OCI-LY3 (cell line): ENCODE results near the gene VEGFC.
A peak's percentile ranks its signal among the peaks of the same experiment; 100 is the strongest.

ENCODE experiments used
- H2AFZ ChIP-seq: fragments of 200-600, 300-600 bp; shearing (Covaris generic); 2 replicates; pipeline ENCODE4 v1.6.0; 2014; ENCODE audit warnings: antibody characterized with exemption, low read depth, low read length
- H3K27ac ChIP-seq: fragments of 200-600, 300-600 bp; sonication (generic); 2 replicates; pipeline ENCODE4 v1.5.1; 2014; ENCODE audit warnings: mild to moderate bottlenecking, low read length, moderate library complexity, mixed read lengths
- H3K27me3 ChIP-seq: fragments of 200-600, 300-600 bp; sonication (generic); 2 replicates; pipeline ENCODE4 v1.6.1; 2014; ENCODE audit warnings: low read depth, low read length, mixed read lengths
- H3K36me3 ChIP-seq: fragments of 200-600, 300-600 bp; sonication (generic); replicated peaks from 2 replicates; pipeline ENCODE3; 2014; ENCODE audit warnings: low read depth, low read length, mixed read lengths
- H3K4me1 ChIP-seq: fragments of 300-600, 200-600 bp; sonication (generic); 2 replicates; pipeline ENCODE4 v1.6.1; 2014; ENCODE audit warnings: low read length, mixed read lengths
- H3K4me2 ChIP-seq: fragments of 200-600, 300-600 bp; sonication (generic); 2 replicates; pipeline ENCODE4 v1.6.1; 2014; ENCODE audit warnings: low read length, mixed read lengths
- H3K4me3 ChIP-seq: fragments of 300-600, 200-600 bp; sonication (generic); 2 replicates; pipeline ENCODE4 v1.5.1; 2014; ENCODE audit warnings: antibody characterized with exemption, mild to moderate bottlenecking, low read length, moderate library complexity
- H3K79me2 ChIP-seq: fragments of 300-600, 200-600 bp; shearing (Covaris generic); 2 replicates; pipeline ENCODE4 v1.6.1; 2014; ENCODE audit warnings: mild to moderate bottlenecking, low read length, mixed read lengths
- H3K9ac ChIP-seq: fragments of 300-600, 200-600 bp; shearing (Covaris generic); 2 replicates; pipeline ENCODE4 v1.6.0; 2014; ENCODE audit warnings: mild to moderate bottlenecking, low read length, moderate library complexity
- H3K9me3 ChIP-seq: fragments of 200-600, 300-600 bp; shearing (Covaris generic); 2 replicates; pipeline ENCODE4 v1.6.1; 2014; ENCODE audit warnings: low read length, mixed read lengths; ENCODE audit not compliant: insufficient read depth
- H4K20me1 ChIP-seq: fragments of 200-600, 300-600 bp; sonication (generic); 2 replicates; pipeline ENCODE4 v1.6.1; 2016; ENCODE audit warnings: low read length, mixed read lengths; ENCODE audit not compliant: insufficient read depth
- CTCF ChIP-seq: fragments of 200-600, 300-600 bp; sonication (generic); IDR thresholded peaks from 2 replicates; pipeline ENCODE4 v1.5.1; 2014; ENCODE audit warnings: antibody characterized with exemption, low read length, low read depth
- EZH2phosphoT487 ChIP-seq: fragments of 200-600 bp; shearing (Covaris generic); IDR thresholded peaks from 2 replicates; pipeline ENCODE4 v1.6.1; 2018; ENCODE audit warnings: antibody characterized with exemption, mixed run types, low read depth

VEGFC gene

GRCh38 chr4:176817204-176817603 lies 24.5 kb upstream of the VEGFC start:
- Histone ChIP-seq H3K27ac (no peak overlapping the region), H2AFZ (peak overlapping the region; percentile 22), H3K9ac (no peak overlapping the region), H3K4me1 (peaks cover 8% of the 10 kb centered on the region), H3K9me3 (no peaks in the 10 kb centered on the region), H3K27me3 (no peaks in the 10 kb centered on the region), H3K4me3 (no peak overlapping the region), H4K20me1 (no peaks in the 10 kb centered on the region), H3K36me3 (no peaks in the 10 kb centered on the region), H3K79me2 (no peaks in the 10 kb centered on the region), H3K4me2 (0 out of 2 replicates have a peak overlapping the region, but pooled peaks have one; percentile 5)
- TF ChIP-seq CTCF (no peak), EZH2phosphoT487 (no peak)

DNA sequence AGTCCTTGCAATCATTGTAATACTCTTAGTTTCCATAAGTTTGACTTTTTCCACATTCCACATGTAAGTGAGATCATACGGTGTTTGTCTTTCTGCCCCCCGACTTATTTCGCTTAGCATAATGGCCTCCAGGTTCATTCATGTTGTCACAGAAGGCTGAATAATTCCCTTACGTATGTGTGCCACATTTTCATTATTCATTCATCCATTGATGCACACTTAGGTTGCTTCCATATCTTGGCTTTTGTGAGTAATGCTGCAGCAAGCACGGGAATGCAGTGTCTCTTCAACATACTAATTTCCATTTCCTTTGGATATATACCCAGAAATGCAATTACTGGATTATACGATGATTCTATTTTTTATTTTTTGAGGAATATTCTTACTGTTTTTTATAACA lies 22.0 kb upstream of the VEGFC start:
- Histone ChIP-seq H3K4me2 (no peak overlapping the region), H3K4me1 (peaks cover 8% of the 10 kb centered on the region), H3K9ac (no peak overlapping the region), H4K20me1 (no peaks in the 10 kb centered on the region), H3K27ac (no peak overlapping the region), H3K79me2 (no peaks in the 10 kb centered on the region), H3K36me3 (no peaks in the 10 kb centered on the region), H3K4me3 (no peak overlapping the region), H2AFZ (no peak overlapping the region), H3K9me3 (no peaks in the 10 kb centered on the region), H3K27me3 (no peaks in the 10 kb centered on the region)
- TF ChIP-seq EZH2phosphoT487 (no peak), CTCF (no peak)

GRCh38 chr4:176810481-176811249 lies 17.9 kb upstream of the VEGFC start:
- Histone ChIP-seq H3K36me3 (no peaks in the 10 kb centered on the region), H3K4me3 (no peak overlapping the region), H3K9me3 (peaks cover 19% of the 10 kb centered on the region; the same call in 1 of the 2 replicates), H3K4me2 (no peak overlapping the region), H3K9ac (no peak overlapping the region), H3K27me3 (no peaks in the 10 kb centered on the region), H4K20me1 (no peaks in the 10 kb centered on the region), H3K27ac (no peak overlapping the region), H3K79me2 (no peaks in the 10 kb centered on the region), H2AFZ (no peak overlapping the region), H3K4me1 (no peaks in the 10 kb centered on the region)
- TF ChIP-seq EZH2phosphoT487 (no peak), CTCF (no peak)

DNA sequence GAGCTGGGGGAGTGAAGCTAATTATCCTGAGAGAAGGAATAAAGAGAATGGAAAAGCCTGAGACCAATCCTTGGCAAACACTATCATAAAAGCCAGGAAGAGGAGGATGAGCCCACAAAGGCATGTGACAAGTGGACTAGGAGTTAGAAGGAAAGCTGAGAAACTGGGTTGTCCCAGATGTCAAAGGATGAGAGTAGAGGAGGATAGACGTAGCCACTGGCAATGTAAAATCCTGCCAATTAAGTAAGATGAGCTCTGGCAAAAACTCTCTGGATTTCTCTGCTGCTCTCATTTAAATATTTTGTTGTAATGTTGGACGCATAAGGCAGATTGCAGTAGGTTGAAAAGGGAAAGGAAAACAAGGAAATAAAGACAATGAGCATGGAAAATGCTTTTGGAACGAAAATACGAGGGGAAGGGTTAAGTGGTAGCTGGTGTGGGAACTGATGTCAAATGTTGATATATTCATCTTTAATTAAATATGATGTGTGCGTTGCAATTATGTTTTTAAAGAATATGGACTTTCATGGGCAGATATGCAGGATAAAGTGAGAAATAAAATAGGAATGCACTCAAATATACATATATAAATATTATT lies 14.2 kb upstream of the VEGFC start:
- H3K79me2 ChIP-seq: no peaks in the 10 kb centered on the region
- no peak overlapping the region for H3K4me3 ChIP-seq
- H3K9ac ChIP-seq: no peak overlapping the region
- no peak overlapping the region for H3K4me2 ChIP-seq
- no peak overlapping the region for H3K27ac ChIP-seq
- H4K20me1 ChIP-seq: no peaks in the 10 kb centered on the region
- H3K4me1 ChIP-seq: no peaks in the 10 kb centered on the region
- TF ChIP-seq CTCF (no peak), EZH2phosphoT487 (no peak)
- H3K27me3 ChIP-seq: no peaks in the 10 kb centered on the region
- no peak overlapping the region for H2AFZ ChIP-seq
- no peaks in the 10 kb centered on the region for H3K36me3 ChIP-seq
- peaks cover 19% of the 10 kb centered on the region; the same call in 1 of the 2 replicates for H3K9me3 ChIP-seq
